LHCN-M2 (cell line): ENCODE results near the gene OSER1. TPM values are rescaled to one million over a fixed set of nuclear protein-coding genes. Genes with fewer than 3 reads are reported as not detected.

Source experiments
- DNase-seq: peaks from one replicate; pipeline ENCODE4 v3.0.0-alpha.2; 2012; ENCODE audit warnings: low read depth
- total RNA-seq: library from RNA; depleted of rRNA; stranded (reverse); fragments of >200 nt; gene quantifications from 2 replicates; pipeline ENCODE4 v1.2.3, GENCODE V29; 2014

Gene OSER1
- total RNA-seq, 1 experiment from 2014 or later, result 35.5 TPM

DNA sequence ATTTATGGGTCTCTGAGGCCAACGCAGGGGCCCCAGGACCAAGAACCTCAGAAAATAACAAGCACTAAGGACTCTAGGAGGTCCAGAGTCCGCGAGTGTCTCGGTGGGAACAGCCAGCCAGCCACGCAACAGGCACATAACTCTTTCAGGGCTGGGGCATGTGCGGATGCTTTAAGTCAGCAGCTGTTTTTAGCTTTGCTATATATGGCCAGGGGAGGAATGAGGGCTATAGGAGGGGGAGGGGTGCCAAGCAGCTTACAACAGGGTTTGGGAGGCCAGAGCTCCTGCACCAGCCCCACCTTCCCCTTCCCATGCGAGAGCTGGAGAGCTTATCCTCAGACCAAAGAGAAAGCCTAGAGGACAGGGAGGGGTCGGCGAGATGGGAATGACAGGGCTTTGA lies 29.8 kb downstream of the OSER1 start:
- peak; percentile 93 for DNase-seq

DNA sequence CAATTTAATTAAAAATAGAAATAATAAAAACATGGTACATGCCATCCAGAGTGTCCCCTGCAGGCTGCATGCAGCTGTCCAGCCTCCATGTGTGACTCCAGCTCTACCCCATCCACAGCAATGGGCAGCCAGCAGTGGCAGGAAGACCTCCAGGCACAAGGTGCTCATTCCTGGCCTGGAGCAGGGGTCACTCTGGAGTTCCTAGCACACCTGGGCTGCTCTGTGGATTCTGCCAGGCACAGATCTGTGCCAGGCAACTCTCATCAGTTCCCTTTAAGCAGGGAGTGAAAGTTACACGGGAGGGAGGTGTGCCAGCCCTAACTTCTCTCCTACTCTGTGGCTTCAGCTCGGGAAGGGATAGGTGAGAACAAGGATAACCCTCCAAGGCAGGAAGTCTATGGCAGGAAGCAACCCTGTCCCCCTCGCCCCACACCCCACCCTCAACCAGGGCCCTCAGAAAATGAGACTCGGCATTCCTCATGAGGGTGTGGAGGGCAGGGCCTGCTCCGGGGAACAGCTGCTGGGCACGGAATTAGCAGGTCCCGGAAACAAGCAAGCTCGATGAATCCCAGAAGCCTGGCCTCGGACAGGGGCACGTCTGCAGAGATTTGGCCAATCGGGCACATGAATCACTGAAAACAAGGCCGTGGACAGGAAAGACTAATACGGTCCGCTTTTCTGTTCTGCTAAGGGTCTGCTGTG lies 33.6 kb downstream of the OSER1 start:
- DNase-seq, result peak; percentile 97

DNA sequence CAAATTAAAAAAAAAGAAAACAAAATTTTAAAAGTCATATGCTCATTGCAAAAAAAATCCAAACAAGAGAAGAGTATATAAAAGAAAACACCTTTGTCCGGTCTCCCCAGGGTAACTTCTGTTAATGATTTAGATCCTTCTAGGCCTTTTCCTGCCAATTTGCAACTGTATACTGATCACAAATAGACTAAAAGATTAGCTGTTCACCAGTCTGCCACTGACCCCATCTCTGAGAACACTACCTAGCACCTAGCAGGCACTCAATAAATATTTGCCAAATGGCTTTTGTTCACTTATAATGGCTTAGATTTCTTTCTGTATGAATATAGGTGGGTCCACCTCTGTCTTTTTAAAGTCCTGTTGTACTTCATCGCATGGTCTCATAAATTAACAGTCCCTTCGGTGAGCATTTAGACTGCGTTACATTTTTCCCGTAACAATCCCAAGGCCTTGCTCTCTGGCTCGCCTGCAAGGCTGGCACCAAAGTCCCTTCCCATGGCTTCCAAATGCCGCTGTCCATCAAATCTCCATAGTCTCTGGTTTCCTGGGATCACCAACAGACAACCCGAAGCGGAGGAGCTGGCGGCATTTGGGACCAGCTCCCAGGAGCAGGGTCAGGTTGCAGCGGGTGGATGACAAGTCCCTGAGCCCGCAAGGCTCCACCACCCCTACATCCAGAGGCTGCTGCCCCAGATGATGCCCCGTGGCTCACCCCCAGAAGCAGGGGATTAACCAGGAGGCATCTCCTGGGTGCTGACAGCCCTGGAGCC lies 35.4 kb downstream of the OSER1 start:
- DNase-seq, result peak; percentile 98

DNA sequence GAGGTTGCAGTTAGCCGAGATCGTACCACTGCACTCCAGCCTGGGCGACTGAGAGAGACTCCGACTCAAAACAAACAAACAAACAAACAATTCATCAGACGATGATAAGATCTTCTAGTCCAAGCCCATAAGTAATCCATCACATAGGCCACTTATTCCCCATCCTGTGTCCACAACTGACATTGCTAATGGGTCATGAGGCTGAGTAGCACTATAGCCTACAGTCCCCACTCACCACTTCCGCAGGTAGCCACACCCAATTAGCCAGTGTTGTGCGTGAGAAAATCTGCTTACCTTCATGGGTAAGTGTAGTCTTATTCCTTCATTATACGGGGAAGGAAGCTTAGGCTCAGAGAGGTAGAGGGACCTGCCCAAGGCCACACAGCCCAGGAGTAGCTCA lies 36.7 kb downstream of the OSER1 start:
- DNase-seq, result no peak

DNA sequence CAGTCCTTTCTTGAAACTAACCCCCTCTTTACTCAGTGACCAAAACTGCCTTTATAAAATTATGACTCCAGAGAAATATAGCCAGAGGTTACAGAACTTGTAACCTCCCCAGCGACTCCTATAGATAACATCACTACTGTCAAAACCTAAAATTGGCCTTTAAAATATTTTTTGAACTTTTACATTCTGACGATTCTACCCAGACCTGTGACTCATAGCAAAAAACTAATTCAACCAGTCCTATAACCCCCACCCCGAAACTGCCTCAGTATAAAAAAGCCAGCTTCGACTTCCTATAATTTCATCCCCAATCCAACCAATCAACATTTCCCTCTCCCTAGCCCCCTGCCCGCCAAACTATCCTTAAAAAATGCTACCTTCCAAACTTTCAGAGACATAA lies 37.5 kb downstream of the OSER1 start:
- DNase-seq, result no peak

DNA sequence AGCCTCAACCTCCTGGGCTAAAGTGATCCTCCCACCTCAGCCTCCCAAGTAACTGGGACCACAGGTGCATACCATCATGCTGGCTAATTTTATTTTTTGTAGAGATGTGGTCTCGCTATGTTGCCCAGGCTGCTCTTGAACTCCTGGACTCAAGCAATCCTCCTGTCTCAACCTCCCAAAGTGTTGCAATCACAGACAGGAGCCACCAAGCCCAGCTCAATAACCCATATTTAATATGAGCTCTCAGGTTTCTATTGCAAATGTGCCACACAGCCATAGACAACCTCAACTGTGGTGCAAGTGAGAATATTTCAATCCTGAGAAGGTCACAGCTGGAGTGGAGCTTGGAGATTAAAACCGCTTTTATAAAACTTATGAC lies 38.0 kb downstream of the OSER1 start:
- DNase-seq, result no peak

DNA sequence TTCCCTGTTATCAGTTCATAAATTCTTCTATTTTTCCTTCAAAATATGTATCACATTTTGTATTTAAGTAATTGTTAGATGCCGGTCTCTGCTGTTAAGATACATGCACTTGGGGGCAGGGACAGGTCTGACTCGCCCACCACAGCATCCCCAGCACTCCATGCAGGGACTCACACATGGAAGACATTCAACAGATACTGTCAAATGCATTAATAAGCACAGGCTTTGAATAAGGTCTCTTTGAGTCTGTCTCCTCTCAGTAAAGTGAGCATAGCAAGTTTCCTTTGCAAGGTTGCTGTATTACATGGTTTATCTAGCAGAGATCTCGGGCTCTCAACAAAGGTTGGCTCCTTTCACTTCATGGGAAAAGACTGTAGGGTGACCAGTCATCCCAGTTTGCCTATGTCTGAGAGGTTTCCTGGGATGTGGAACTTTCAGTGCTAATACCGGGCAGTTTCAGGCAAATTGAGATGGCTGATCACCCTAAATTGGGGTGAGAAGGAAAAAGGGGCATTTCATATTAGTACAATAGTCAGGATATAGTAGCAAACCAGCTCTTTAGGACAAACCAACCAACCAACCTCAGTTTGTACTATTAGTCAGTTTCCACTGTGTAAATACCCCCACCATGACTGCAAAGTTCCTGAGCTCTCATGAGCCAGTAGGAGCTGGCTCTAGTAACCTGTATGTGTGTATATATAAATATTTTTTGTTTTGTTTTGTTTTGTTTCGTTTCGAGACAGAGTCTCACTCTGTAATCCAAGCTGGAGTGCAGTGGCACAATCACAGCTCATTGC lies 38.6 kb downstream of the OSER1 start:
- DNase-seq, result no peak

DNA sequence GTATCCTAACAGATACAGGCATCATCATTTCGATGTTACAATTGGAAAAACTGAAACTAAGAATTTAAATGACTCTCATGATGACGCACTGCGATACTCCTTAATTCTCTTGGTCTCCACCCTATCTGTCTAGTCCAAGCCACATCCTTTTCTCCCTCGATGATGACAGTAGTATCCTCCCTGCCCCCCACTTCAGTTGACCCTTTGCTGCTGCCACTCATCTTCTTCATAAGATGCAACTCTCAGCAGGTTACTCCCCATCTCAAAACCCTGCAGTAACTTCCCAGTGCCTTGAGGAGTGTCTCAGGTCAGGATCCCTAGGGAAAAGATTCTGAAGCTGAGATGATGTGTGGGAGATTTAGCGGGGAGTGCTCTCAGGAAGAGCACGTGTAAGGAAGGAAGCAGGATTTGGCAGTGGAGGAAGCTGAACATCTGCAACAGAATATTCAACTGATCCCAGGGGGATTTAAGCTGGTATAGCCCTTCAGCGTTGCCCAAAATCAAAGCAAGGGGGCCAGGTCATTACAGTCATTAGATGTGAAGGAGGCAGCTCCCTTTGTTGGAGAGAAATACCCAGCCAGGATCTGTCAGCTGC lies 39.7 kb downstream of the OSER1 start:
- DNase-seq, result peak; percentile 96

DNA sequence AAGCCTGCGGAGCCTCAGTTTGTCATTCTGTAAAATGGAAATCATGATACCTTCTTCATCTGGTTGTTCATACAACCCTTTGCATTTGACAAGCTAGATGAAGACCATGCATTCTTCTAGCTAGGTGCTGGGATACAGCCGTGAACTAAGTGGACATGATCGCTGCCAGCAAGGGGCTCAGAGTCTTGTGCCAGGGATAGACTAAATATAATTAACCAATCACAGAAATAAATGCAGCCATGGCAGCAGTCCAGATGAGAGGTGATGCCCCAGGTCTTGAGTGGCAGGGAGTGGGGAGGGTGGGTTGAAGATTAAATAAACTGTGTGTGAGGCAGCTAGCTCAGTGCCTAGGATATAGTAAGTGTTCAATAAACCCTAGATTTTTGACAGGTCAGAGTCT lies 42.8 kb downstream of the OSER1 start:
- no peak for DNase-seq

DNA sequence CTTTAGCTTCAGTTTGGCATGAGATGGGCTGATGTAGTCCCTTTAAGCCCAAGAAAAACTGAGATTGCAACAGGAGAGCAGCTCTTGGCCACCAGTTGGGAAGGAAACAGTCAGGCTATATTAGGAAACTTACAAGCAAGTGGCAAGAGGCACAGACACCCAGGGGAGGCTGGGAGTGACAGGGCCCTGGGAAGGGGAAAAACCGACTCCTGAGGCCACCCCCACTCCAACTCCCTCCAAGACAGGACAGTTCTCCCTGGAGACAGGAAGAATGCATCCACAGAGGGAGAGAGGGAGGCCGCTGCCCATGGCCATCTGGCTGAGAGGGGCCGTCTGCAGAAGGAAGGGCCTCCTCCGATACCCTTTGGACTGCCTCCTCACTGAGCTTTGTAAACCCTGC lies 44.1 kb downstream of the OSER1 start:
- peak; percentile 81 for DNase-seq

DNA sequence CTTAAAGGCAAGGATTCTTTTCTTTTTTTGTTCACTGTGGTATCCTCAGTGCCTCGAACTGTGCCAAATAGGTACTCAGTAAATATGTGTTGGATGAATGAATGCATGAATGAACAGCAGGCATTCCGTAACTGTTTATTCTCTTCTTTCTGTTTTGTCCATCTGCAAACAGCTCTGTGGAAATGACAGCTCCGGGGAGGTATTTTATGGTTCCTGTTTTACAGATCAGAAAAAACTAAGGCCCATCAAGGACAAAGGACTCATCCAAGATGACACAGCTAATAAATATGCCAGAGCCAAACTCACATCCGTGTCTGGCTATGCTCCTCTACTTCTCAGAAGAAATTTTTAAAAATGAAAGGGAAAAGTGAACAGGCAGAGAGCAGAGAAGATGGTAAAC lies 44.6 kb downstream of the OSER1 start:
- DNase-seq, result peak; percentile 63

DNA sequence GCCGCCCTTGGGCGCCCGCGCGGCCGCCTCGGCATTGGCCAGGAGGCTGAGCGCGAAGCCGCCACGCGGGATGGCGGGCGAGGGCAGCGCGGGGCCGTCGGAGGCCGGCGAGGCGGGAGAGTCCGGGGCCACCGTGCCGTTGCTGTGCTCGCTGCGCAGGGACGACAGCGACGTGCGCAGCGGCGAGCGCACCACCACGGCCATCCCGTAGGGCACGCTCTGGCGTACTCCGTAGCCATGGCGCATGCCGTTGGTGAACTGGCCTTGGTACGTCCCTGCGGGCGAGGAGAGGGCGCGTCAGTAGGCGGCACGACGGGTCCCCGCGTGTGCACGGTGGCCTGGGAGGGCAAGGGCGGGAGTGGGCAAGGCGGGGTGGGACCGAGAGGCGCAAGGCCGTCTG lies 50.4 kb downstream of the OSER1 start:
- no peak for DNase-seq

DNA sequence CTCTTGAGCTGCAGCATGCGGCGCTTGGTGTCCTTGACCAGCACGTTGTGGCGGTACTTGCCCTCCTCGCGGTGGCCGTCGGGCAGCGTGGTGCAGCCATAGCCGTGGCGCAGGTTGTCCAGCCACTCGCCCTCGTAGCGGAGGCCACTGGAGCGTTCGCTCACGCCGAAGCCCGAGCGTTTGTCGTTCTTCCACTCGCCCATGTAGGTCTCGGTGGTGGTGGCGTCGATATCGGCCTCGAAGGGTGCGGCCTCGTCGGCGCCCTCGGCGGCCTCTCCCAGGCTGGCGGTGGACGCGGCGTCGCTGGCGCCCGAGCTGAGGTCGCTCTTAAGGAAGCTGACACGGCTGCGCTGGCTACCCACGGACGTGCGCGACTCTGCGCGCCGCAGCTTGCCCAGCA lies 50.9 kb downstream of the OSER1 start:
- DNase-seq, result no peak

DNA sequence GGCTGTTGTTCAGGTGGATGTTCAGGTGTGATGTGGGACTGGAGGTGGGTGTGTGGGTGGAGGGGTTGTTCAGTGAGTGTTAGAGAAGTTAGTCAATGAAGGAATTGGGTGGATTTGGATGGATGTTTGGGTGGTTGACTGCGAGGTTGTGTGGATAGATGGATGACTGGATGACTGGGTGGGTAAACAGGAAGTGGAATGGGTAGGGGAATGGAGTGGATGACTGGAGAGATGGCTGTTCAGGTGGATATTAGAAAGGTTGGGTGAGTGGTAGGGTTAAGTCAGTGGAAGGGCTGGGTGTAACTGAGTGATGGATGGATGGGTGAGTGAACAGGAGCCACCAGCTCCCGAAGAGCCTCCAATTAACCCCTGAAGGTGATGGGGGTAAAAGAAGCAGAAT lies 51.4 kb downstream of the OSER1 start:
- no peak for DNase-seq

DNA sequence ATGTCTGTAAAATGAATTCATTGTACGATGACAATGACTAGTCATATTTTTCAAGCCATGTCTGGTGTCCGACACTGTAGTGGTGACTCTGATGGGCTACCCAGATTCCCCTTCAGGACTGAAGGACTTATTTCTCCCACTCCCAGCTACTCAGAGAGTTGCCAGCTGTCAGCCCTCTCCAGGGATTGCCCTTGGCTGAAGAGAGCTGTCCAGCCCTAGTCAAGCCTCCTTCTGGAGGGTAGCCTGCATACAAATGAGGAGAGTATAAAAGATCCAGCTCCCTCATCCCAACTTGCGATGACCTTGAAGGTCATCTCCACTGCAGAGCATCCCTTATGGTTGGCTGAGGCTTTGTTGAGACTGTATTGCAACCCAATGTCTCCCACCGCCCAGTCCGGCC lies 53.5 kb downstream of the OSER1 start:
- DNase-seq, result no peak

DNA sequence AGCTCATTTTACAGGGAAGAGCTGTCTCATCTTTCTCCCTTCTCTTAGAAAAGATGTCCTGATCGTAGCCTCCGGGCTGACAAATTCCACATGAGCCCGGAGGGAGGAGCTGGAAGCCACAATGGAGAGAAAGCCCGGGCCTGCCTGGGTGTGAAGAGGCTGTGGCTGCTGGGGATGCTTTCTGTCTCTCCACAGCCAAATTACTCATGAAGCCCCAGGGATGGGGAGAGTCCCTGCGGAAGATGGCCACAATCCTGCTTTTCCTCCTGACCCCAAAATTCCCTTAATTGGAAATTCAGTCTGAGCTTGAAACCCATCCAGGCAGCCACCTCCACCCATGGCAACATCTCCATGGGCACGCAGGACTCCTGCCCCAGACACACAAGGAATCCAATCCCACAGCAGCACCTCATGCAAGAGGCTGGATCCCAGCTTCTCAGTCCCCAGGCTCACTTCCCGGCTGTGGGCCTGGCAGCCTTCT lies 56.0 kb downstream of the OSER1 start:
- peak; percentile 80 for DNase-seq

DNA sequence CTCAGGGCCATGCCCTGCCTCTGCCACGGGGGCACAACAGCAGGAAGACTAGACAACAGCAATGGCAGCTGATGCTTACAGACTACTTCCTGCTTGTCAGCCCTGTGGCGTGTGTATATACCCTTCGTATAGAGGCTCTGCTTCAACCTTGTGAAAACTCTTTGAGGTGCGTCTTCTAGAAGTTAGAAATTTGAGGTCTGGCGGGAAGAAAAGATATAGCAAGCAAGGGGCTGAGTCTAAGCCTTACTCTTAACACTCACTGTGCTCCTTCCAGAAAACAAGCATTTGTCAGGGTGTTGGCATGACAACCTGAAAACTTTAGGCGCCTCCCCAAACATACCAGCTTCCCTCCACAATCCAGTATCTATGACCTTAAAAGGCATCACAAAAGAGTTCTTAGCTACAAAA lies 56.9 kb downstream of the OSER1 start:
- DNase-seq, result peak; percentile 55

DNA sequence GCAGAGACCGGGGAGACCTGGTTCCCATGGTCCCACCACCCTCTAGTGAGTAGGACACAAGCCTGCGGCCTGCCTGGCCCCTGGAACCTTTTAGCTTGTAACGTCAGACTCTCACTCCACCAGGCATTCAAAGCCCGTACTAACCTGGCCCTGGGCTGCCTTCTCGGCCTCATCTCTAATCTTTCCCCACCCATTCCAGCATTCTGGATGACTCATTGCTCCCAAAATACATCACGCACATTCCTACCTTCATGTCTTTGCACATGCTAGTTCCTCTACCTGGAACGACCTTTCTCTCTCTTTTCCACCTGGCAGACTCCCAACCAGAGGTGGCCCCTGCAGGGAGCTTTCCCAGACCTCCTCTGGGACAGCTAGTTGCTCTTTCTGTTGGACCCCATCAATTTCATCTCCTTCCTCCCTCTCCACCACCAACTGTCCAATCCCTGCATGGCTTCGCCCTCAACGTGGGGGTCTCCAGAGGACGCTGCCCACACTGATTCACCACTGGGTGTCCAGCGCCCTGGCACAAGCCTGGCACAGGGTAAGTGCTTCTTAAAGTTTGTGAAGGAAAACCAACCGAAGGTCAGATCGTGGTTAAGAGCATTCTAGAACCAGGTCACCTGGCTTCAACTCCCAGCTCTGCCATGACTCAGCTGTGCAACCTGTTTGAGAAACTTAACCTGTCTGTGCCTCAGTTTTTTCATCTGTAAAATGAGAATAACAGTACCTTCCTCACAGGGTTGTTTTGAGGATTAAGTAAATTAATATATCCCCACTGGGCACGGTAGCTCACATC lies 58.8 kb downstream of the OSER1 start:
- DNase-seq, result no peak

DNA sequence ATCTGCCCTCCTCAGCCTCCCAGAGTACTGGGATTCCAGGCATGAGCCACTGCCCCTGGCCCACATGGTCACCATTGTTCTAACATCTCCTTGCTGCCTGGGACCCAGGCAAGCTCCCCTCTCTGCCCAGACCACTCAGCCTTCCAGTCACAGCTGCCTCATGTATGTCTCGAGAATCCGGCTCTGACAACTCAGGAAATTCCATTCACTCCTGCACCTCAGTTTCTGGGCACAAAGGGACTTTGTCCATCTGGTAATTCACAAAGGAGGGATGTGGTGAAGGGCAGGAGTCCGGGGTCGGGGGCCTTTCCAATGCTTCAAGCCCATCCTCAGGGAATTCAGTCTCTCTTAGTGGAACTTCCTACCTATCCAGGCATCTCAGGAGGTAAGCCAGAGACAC lies 64.3 kb downstream of the OSER1 start:
- no peak for DNase-seq
